Smooth muscle cell (in vitro differentiated cells): Measurements from ENCODE around the gene F9. TPM values are rescaled to one million over a fixed set of nuclear protein-coding genes. Genes with fewer than 3 reads are reported as not detected.

Source experiments
- DNase-seq: peaks from one replicate; lab custom pipeline; 2025; ENCODE audit not compliant: unreplicated experiment; lab: John Stamatoyannopoulos, UW
- H2AFZ ChIP-seq: fragments of 200-600 bp; sonication (generic); 2 replicates; pipeline ENCODE4 v1.6.0; 2016; ENCODE audit warnings: antibody characterized with exemption, low read depth, mild to moderate bottlenecking
- H3F3A ChIP-seq: fragments of 200-600 bp; sonication (generic); 2 replicates; pipeline ENCODE4 v1.6.0; 2017; ENCODE audit warnings: antibody characterized with exemption, low read depth
- H3K27ac ChIP-seq: fragments of 200-600 bp; sonication (generic); 2 replicates; pipeline ENCODE4 v1.5.1; 2016; ENCODE audit warnings: low read depth, mild to moderate bottlenecking
- H3K27me3 ChIP-seq: fragments of 200-600 bp; sonication (generic); 2 replicates; pipeline ENCODE4 v1.6.1; 2016; ENCODE audit warnings: low read depth, mild to moderate bottlenecking
- H3K36me3 ChIP-seq: fragments of 200-600 bp; sonication (generic); 2 replicates; pipeline ENCODE4 v1.5.1; 2016; ENCODE audit warnings: low read depth
- H3K4me1 ChIP-seq: fragments of 200-600 bp; sonication (generic); 2 replicates; pipeline ENCODE4 v1.5.1; 2016; ENCODE audit warnings: low read depth
- H3K4me2 ChIP-seq: fragments of 200-600 bp; sonication (generic); 2 replicates; pipeline ENCODE4 v1.6.0; 2016; ENCODE audit warnings: mild to moderate bottlenecking
- H3K4me3 ChIP-seq: fragments of 200-600 bp; sonication (generic); 2 replicates; pipeline ENCODE4 v1.5.1; 2016; ENCODE audit warnings: mild to moderate bottlenecking
- H3K79me2 ChIP-seq: fragments of 200-600 bp; sonication (generic); 2 replicates; pipeline ENCODE4 v1.6.0; 2016; ENCODE audit warnings: low read depth, mild to moderate bottlenecking
- H3K9ac ChIP-seq: fragments of 200-600 bp; sonication (generic); 2 replicates; pipeline ENCODE4 v1.6.0; 2016; ENCODE audit warnings: low read depth
- H3K9me3 ChIP-seq: fragments of 200-600 bp; sonication (generic); replicated peaks from 2 replicates; pipeline ENCODE4 v1.5.1; 2016; ENCODE audit warnings: low read depth
- H4K20me1 ChIP-seq: fragments of 200-600 bp; sonication (generic); 2 replicates; pipeline ENCODE4 v1.6.0; 2016; ENCODE audit warnings: low read depth
- CTCF ChIP-seq: fragments of 200-600 bp; sonication (generic); IDR thresholded peaks from 2 replicates; pipeline ENCODE4 v1.5.1; 2017; ENCODE audit warnings: borderline replicate concordance, mild to moderate bottlenecking, antibody characterized with exemption; ENCODE audit not compliant: insufficient read depth, poor library complexity, severe bottlenecking
- WGBS: methylation state at CpG from one replicate; pipeline ENCODE4 v1.1.7; 2016; ENCODE audit warnings: low lambda C conversion rate; 5-methylcytosine and 5-hydroxymethylcytosine counted together
- polyA plus RNA-seq: library from polyadenylated mRNA; unstranded; fragments of >200 nt; fragmentation: Nextera tagmentation; extraction: Ambion mirVana; gene quantifications from 2 replicates; pipeline ENCODE4 v1.2.1, GENCODE V29; 2016
- total RNA-seq: library from RNA; depleted of rRNA; stranded (reverse); fragments of >200 nt; gene quantifications from 2 replicates; pipeline ENCODE4 v1.2.3, GENCODE V29; 2014

F9 gene
- total and polyA plus RNA-seq, 2 experiments from 2014 or later, result not detected

GRCh38 chrX:139566981-139567380 is 36.4 kb downstream of the F9 start:
- 58% methylated on average over 1 of the region's 1 CpG for WGBS
- Histone ChIP-seq H3K36me3 (no peaks in the 10 kb centered on the region), H3K9ac (no peak overlapping the region), H3K27ac (no peak overlapping the region), H2AFZ (no peak overlapping the region), H3K79me2 (no peaks in the 10 kb centered on the region), H3K27me3 (no peaks in the 10 kb centered on the region), H3K4me1 (no peaks in the 10 kb centered on the region), H3K9me3 (no peaks in the 10 kb centered on the region), H3K4me2 (no peak overlapping the region), H3F3A (no peaks in the 10 kb centered on the region), H4K20me1 (no peaks in the 10 kb centered on the region), H3K4me3 (no peak overlapping the region)
- no peak for TF ChIP-seq CTCF
- no peak for DNase-seq

- no peaks in the 10 kb centered on the region for H3K27me3 ChIP-seq
- no peak overlapping the region for H2AFZ ChIP-seq
- 63% methylated on average over 4 of the region's 4 CpGs for WGBS
- H3K9me3 ChIP-seq, result no peaks in the 10 kb centered on the region
- H4K20me1 ChIP-seq, result no peaks in the 10 kb centered on the region
- H3K4me2 ChIP-seq, result no peak overlapping the region
- no peaks in the 10 kb centered on the region for H3K4me1 ChIP-seq
- TF ChIP-seq CTCF, result no peak
- no peaks in the 10 kb centered on the region for H3K79me2 ChIP-seq
- no peaks in the 10 kb centered on the region for H3K36me3 ChIP-seq
- H3K27ac ChIP-seq, result no peak overlapping the region
- no peak for DNase-seq
- no peaks in the 10 kb centered on the region for H3F3A ChIP-seq
- H3K4me3 ChIP-seq, result no peak overlapping the region
- H3K9ac ChIP-seq, result no peak overlapping the region
Measured at GRCh38 chrX:139581068-139581467, 50.5 kb downstream of the F9 start.

GRCh38 chrX:139585613-139586012 is 55.1 kb downstream of the F9 start:
- H3K27me3 ChIP-seq, result no peaks in the 10 kb centered on the region
- H3K9ac ChIP-seq, result no peak overlapping the region
- no peaks in the 10 kb centered on the region for H3K36me3 ChIP-seq
- no peaks in the 10 kb centered on the region for H4K20me1 ChIP-seq
- H3K79me2 ChIP-seq, result no peaks in the 10 kb centered on the region
- no peaks in the 10 kb centered on the region for H3K9me3 ChIP-seq
- no peaks in the 10 kb centered on the region for H3K4me1 ChIP-seq
- WGBS, result 66% methylated on average over 5 of the region's 5 CpGs
- H3F3A ChIP-seq, result no peaks in the 10 kb centered on the region
- no peak for DNase-seq
- no peak for TF ChIP-seq CTCF
- H2AFZ ChIP-seq, result no peak overlapping the region
- H3K4me3 ChIP-seq, result no peak overlapping the region
- no peak overlapping the region for H3K4me2 ChIP-seq
- H3K27ac ChIP-seq, result no peak overlapping the region

GRCh38 chrX:139596068-139596467 is 65.5 kb downstream of the F9 start:
- Histone ChIP-seq H3K36me3 (no peaks in the 10 kb centered on the region), H3K27me3 (no peaks in the 10 kb centered on the region), H3K79me2 (no peaks in the 10 kb centered on the region), H3K9me3 (no peaks in the 10 kb centered on the region), H3K4me2 (no peak overlapping the region), H3K27ac (no peak overlapping the region), H3K4me1 (no peaks in the 10 kb centered on the region), H2AFZ (no peak overlapping the region), H4K20me1 (no peaks in the 10 kb centered on the region), H3F3A (no peaks in the 10 kb centered on the region), H3K9ac (no peak overlapping the region), H3K4me3 (no peak overlapping the region)
- no peak for TF ChIP-seq CTCF
- WGBS, result 32% methylated on average over 4 of the region's 4 CpGs
- no peak for DNase-seq
